ENCODE measurements around the gene ECHS1. TPM values are rescaled to one million over a fixed set of nuclear protein-coding genes. Genes with fewer than 3 reads are reported as not detected.
"Not testable (repeated sequence)": the region's sequence is repeated elsewhere in the genome, so short reads cannot be mapped to it uniquely, and the experiment has no call there.

The ECHS1 gene
- 100 to 1,000 TPM in 2 of 4 donors, 10 to 100 TPM in 2; 91.0 to 124 (median 107) TPM for total RNA-seq
- 177 TPM for polyA plus RNA-seq
- long read RNA-seq, donor 1, transcript ECHS1-201 (8 exons, 1,617 nt), result major isoform, 429 of 454 reads
- long read RNA-seq, donor 1, partial matches to known transcripts, result 12 of 454 reads
- long read RNA-seq, donor 1, other reads (novel, unspliced or antisense), result 13 of 454 reads
- long read RNA-seq, donor 2, transcript ECHS1-201 (8 exons, 1,617 nt), result major isoform, 192 of 206 reads
- long read RNA-seq, donor 2, partial matches to known transcripts, result 7 of 206 reads
- long read RNA-seq, donor 2, other reads (novel, unspliced or antisense), result 7 of 206 reads
- long read RNA-seq, donor 3, transcript ECHS1-201 (8 exons, 1,617 nt), result major isoform, 670 of 702 reads
- long read RNA-seq, donor 3, partial matches to known transcripts, result 13 of 702 reads
- long read RNA-seq, donor 3, other reads (novel, unspliced or antisense), result 19 of 702 reads
- long read RNA-seq, donor 4, transcript ECHS1-201 (8 exons, 1,617 nt), result major isoform, 251 of 266 reads
- long read RNA-seq, donor 4, partial matches to known transcripts, result 7 of 266 reads
- long read RNA-seq, donor 4, other reads (novel, unspliced or antisense), result 8 of 266 reads

GRCh38 chr10:133373174-133374090 is at the start of gene ECHS1:
Gene ECHS1 (minus strand): TSS chr10:133373354. CDS start chr10:133373333, 21 bp downstream.
- peak within 1 kb of the TSS; percentile 55 for H3K27ac ChIP-seq (ENCODE audit: low read length)
- DNase-seq (peak; percentile 97 to 99 (median 99)), ATAC-seq (peak; percentile 98)
- intact Hi-C loops (cut with DNase I), result no loop called here
- H3K27me3 ChIP-seq (ENCODE audit: control insufficient read depth, insufficient read depth), result no peaks in the 10 kb centered on the region
- H3K4me3 ChIP-seq (ENCODE audit: low read length), result peak within 1 kb of the TSS; percentile 80
- WGBS, result under 1% methylated on average over 89 of the region's 89 CpGs
- no peaks in the 10 kb centered on the region for H3K4me1 ChIP-seq (ENCODE audit: control insufficient read depth, insufficient read depth, low read length)
- H3K9me3 ChIP-seq (ENCODE audit: control insufficient read depth, low read length), result no peaks in the 10 kb centered on the region

GRCh38 chr10:133422223-133422806 is 49.2 kb upstream of the ECHS1 start:
- no peak overlapping the region for H3K27ac ChIP-seq (ENCODE audit: low read length)
- H3K27me3 ChIP-seq (ENCODE audit: control insufficient read depth, insufficient read depth), result no peaks in the 10 kb centered on the region
- DNase-seq, result peak in 1 of 3 donors; percentile 14
- 81% methylated on average over 16 of the region's 16 CpGs for WGBS
- intact Hi-C loops (cut with DNase I), result loop anchor here in 1 of 4 donors (5.0 kb wide), 1 partner anchor 150 kb away; no protein-coding TSS in a partner anchor
- no peak overlapping the region for H3K4me3 ChIP-seq (ENCODE audit: low read length)
- peaks cover 2% of the 10 kb centered on the region for H3K4me1 ChIP-seq (ENCODE audit: control insufficient read depth, insufficient read depth, low read length)
- H3K9me3 ChIP-seq (ENCODE audit: control insufficient read depth, low read length), result no peaks in the 10 kb centered on the region
- no peak for ATAC-seq

DNA sequence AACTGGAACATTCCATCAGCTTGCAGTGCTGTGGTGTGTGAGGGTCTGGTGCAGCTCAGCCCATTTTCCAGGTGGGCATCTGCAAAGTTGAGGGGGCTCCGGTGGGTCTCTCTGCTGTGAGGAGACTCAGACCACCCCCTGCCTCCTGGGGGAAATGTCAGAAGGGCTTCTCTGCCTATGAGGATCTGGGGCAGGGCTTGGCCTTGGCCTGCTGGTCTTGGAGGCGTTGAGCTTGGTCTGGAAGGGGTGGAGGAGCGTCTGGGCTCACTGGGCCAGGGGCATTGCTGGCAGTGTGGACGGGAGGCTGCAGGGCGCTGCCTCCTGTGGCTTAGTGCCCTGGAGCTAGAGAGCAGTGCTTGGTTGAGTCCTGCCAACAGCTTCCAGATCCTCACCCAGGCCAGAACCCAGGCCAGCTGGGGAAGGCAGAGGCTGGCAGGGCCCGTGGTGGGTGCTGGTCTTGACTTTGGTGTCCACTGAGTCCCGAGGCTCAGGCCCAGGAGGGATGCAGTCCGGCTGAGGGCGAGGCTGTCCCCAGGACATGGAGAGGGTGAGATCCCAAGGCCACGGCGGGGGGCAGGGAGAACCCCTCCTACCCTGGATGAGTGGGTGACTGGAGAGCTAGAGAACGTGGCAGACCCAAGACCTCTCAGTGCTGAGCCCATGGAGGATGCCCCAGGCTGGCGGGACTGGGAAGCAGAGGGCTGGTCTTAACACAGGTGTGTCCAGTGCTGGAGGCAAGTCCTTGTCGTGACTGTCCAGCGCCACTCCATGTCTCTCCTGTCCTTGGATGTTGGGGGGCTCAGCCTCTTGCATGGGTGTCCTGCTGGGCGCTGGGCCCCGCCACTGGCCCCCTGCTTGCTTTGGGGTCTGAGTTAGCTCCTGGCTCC is 48.4 kb upstream of the ECHS1 start:
- ATAC-seq, result no peak
- WGBS, result 82% methylated on average over 16 of the region's 17 CpGs
- H3K9me3 ChIP-seq (ENCODE audit: control insufficient read depth, low read length), result no peaks in the 10 kb centered on the region
- intact Hi-C loops (cut with DNase I), result loop anchor here in 1 of 4 donors (5.0 kb wide), 1 partner anchor 151 kb away; no protein-coding TSS in a partner anchor
- H3K27ac ChIP-seq (ENCODE audit: low read length), result no peak overlapping the region
- H3K27me3 ChIP-seq (ENCODE audit: control insufficient read depth, insufficient read depth), result no peaks in the 10 kb centered on the region
- DNase-seq, result peak in 2 of 3 donors; percentile 42 to 51
- H3K4me3 ChIP-seq (ENCODE audit: low read length), result no peak overlapping the region
- H3K4me1 ChIP-seq (ENCODE audit: control insufficient read depth, insufficient read depth, low read length), result peaks cover 2% of the 10 kb centered on the region

DNA sequence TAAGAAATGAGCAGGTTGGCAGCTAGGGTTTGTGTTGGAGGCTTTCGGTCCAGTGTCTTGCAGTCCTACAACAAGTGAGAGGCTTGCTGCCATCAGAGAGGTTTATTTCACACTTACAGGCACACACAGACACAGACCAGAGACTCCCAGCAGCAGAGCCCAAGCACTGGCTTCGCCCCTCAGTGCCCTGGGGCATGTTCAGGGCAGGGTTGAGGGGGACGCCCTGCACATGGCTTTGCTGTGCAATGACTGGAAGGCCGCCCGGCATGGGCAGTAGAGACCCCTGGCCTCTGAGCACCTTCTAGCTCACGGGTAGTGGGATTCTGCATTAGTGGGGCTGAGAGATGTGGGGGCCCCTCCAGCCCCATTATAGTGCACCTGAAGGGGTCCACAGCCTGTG is 47.4 kb upstream of the ECHS1 start:
- Histone ChIP-seq H3K4me3 (ENCODE audit: low read length) (no peak overlapping the region), H3K27me3 (ENCODE audit: control insufficient read depth, insufficient read depth) (no peaks in the 10 kb centered on the region), H3K27ac (ENCODE audit: low read length) (no peak overlapping the region), H3K9me3 (ENCODE audit: control insufficient read depth, low read length) (no peaks in the 10 kb centered on the region), H3K4me1 (ENCODE audit: control insufficient read depth, insufficient read depth, low read length) (peaks cover 2% of the 10 kb centered on the region)
- ATAC-seq (no peak), DNase-seq (no peak)
- intact Hi-C loops (cut with DNase I), result loop anchor here in 1 of 4 donors (5.0 kb wide), 1 partner anchor 152 kb away; no protein-coding TSS in a partner anchor
- WGBS, result 94% methylated on average over 6 of the region's 6 CpGs

DNA sequence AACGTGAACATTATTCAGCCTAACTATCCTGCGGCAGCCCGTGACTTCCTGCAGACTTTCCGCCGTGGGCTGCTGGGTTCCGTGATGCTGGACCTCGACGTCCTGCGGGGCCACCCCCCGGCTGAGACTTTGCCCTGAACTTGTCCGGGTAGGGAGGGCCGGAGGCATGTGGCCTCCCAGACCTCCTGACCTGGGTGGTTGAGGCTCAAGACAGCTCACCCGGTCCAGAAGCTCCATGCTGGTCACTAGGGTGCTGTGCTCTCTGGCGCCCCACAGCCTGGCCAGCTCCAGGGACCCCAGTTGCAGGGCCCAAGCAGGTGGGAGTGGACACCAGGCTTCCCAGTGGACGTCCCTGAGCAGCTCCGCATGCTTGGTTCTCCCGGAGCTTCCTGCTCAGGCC is 46.9 kb upstream of the ECHS1 start:
- ATAC-seq (no peak), DNase-seq (no peak)
- no peaks in the 10 kb centered on the region for H3K27me3 ChIP-seq (ENCODE audit: control insufficient read depth, insufficient read depth)
- intact Hi-C loops (cut with DNase I), result loop anchor here in 1 of 4 donors (5.0 kb wide), 1 partner anchor 152 kb away; no protein-coding TSS in a partner anchor
- WGBS, result 89% methylated on average over 17 of the region's 17 CpGs
- H3K4me3 ChIP-seq (ENCODE audit: low read length), result no peak overlapping the region
- no peaks in the 10 kb centered on the region for H3K9me3 ChIP-seq (ENCODE audit: control insufficient read depth, low read length)
- peaks cover 2% of the 10 kb centered on the region for H3K4me1 ChIP-seq (ENCODE audit: control insufficient read depth, insufficient read depth, low read length)
- H3K27ac ChIP-seq (ENCODE audit: low read length), result no peak overlapping the region

DNA sequence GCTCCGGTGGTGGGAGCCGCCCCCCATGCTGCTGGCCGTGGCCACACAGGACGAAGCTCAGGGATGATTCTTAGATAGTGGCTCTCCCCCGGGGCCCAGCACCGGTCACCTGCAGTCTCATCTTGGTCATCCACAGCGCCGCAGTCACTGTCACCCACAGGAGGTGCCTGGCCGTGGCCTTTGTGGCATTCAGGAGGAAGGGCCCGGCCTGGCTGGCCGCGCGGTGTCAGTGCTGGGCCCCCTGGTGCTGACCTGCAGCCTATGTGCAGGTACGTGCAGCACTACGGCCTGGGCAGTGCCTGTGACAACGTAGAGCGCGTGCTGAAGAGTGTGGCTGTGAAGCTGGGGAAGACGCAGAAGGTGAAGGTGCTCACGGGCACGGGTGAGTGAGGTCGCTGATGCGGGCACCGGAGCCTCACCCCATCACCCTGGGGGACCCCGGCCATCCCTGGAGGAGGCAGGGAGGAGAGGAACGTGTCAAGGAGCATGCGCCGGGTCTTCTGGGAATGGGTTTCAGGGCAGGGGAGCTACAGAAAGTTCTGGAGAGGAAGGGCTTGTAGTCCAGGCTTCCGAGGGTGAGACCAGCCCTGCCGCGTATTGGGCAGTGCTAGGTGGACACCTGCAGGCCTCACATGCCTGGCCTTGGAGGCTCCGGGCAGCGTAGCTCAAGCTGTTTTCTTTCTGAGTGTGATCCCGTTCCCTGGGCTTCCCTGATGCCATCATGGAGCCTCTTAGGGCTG is 46.2 kb upstream of the ECHS1 start:
- no peaks in the 10 kb centered on the region for H3K9me3 ChIP-seq (ENCODE audit: control insufficient read depth, low read length)
- DNase-seq, result peak in 1 of 3 donors; percentile 52
- WGBS, result 95% methylated on average over 34 of the region's 34 CpGs
- ATAC-seq, result no peak
- peaks cover 2% of the 10 kb centered on the region for H3K4me1 ChIP-seq (ENCODE audit: control insufficient read depth, insufficient read depth, low read length)
- H3K4me3 ChIP-seq (ENCODE audit: low read length), result no peak overlapping the region
- H3K27ac ChIP-seq (ENCODE audit: low read length), result no peak overlapping the region
- intact Hi-C loops (cut with DNase I), result no loop called here
- no peaks in the 10 kb centered on the region for H3K27me3 ChIP-seq (ENCODE audit: control insufficient read depth, insufficient read depth)

DNA sequence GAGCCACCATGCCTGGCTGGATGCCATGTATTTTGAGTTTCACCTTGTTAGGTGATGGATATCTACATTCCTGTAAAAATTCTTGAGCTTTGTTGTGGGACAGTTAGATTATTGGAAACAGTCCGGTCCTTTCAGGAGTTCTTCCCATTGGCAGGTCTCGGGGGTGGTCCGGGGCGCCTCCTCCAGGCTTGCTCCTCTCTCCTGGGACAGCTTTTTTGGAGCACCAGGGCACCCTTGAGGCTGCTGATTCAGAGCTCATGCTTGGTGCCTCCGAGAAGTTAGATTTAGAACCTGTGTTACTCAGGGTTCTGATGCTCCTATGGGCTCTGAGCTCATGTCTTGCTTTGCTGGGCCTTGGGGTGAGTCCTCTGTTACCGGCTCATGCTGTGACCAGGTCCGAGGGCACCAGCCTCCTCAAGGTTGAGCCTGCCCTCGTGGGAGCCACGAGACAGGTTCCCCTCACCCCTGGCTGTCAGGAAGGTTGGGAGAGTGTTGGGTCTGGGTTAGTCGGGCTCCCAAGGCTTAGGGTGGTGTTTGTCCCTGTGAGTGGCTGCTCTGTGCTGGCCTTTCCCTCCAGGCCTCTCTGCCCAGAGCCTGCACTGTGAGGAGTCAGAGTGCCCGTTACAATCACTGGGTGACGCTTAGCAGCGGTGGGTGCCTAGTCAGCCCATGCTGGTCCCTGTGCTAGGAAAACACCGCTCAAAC is 45.3 kb upstream of the ECHS1 start:
- intact Hi-C loops (cut with DNase I), result no loop called here
- WGBS, result 95% methylated on average over 14 of the region's 14 CpGs

DNA sequence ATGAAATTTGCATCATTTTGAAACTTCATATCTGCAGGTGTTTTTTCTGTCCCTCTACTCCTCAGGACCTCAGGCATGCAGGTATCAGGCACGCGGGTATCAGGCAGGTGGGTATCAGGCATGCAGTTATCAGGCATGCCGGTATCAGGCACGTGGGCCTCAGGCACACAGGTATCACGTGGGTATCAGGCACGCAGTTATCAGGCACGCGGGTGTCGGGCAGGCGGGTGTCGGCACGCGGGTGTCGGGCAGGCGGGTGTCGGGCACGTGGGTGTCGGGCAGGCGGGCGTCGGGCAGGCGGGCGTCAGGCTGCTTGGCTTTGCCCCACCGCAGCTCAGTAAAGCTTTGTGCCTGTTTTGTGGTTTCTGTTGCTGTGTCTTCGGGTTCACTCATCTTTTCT is 42.6 kb upstream of the ECHS1 start:
- Histone ChIP-seq H3K4me3 (ENCODE audit: low read length) (no peak overlapping the region), H3K27me3 (ENCODE audit: control insufficient read depth, insufficient read depth) (no peaks in the 10 kb centered on the region), H3K27ac (ENCODE audit: low read length) (no peak overlapping the region), H3K4me1 (ENCODE audit: control insufficient read depth, insufficient read depth, low read length) (no peaks in the 10 kb centered on the region), H3K9me3 (ENCODE audit: control insufficient read depth, low read length) (peaks cover 1% of the 10 kb centered on the region)
- WGBS, result 93% methylated on average over 25 of the region's 25 CpGs
- ATAC-seq (no peak), DNase-seq (peak in 1 of 3 donors; percentile 47)
- intact Hi-C loops (cut with DNase I), result no loop called here

More for the DNA sequence above, 45.3 kb upstream of the ECHS1 start:
- Histone ChIP-seq H3K4me3 (ENCODE audit: low read length) (no peak overlapping the region), H3K4me1 (ENCODE audit: control insufficient read depth, insufficient read depth, low read length) (peaks cover under 1% of the 10 kb centered on the region), H3K27me3 (ENCODE audit: control insufficient read depth, insufficient read depth) (no peaks in the 10 kb centered on the region), H3K9me3 (ENCODE audit: control insufficient read depth, low read length) (no peaks in the 10 kb centered on the region), H3K27ac (ENCODE audit: low read length) (no peak overlapping the region)
- ATAC-seq (no peak), DNase-seq (no peak)

DNA sequence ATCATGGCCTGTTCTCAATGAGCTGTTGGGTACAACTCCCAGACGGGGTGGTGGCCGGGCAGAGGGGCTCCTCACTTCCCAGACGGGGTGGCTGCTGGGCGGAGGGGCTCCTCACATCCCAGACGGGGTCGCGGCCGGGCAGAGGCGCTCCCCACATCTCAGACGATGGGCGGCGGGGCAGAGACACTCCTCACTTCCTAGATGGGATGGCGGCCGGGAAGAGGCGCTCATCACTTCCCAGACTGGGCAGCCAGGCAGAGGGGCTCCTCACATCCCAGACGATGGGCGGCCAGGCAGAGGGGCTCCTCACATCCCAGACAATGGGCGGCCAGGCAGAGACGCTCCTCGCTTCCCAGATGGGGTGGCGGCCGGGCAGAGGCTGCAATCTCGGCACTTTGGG is 41.2 kb upstream of the ECHS1 start:
- ATAC-seq; DNase-seq; H3K4me1 ChIP-seq (ENCODE audit: control insufficient read depth, insufficient read depth, low read length); H3K9me3 ChIP-seq (ENCODE audit: control insufficient read depth, low read length); intact Hi-C loops (cut with DNase I); H3K4me3 ChIP-seq (ENCODE audit: low read length); H3K27me3 ChIP-seq (ENCODE audit: control insufficient read depth, insufficient read depth); H3K27ac ChIP-seq (ENCODE audit: low read length): not testable (repeated sequence)
- WGBS, result over 99% methylated on average over 20 of the region's 23 CpGs

All from right cardiac atrium (tissue), 5 donors.